Globus pallidus (tissue), 1 donor: ENCODE results near the gene AFAP1L1.

Experiments
- DNase-seq: peaks from one replicate; pipeline ENCODE4 v3.0.0-alpha.2; 2015; ENCODE audit warnings: low spot score

The AFAP1L1 gene

GRCh38 chr5:149315753-149316152 lies 44.1 kb downstream of the AFAP1L1 start:
- no peak for DNase-seq

GRCh38 chr5:149317281-149318048 lies 45.8 kb downstream of the AFAP1L1 start:
- DNase-seq, result peak; percentile 41

GRCh38 chr5:149319174-149319573 lies 47.5 kb downstream of the AFAP1L1 start:
- no peak for DNase-seq

GRCh38 chr5:149320791-149321330 lies 49.2 kb downstream of the AFAP1L1 start:
- DNase-seq, result peak; percentile 61

- no peak for DNase-seq
These were observed 50.9 kb downstream of the AFAP1L1 start for GRCh38 chr5:149322518-149322917.

GRCh38 chr5:149323210-149323609 lies 51.6 kb downstream of the AFAP1L1 start:
- DNase-seq, result no peak

GRCh38 chr5:149323621-149324205 lies 52.1 kb downstream of the AFAP1L1 start:
- no peak for DNase-seq

- DNase-seq, result no peak
These were observed 53.0 kb downstream of the AFAP1L1 start for GRCh38 chr5:149324641-149325040.

- DNase-seq, result no peak
These were observed 53.6 kb downstream of the AFAP1L1 start for GRCh38 chr5:149325166-149325735.

GRCh38 chr5:149325894-149326293 lies 54.2 kb downstream of the AFAP1L1 start:
- DNase-seq, result no peak

GRCh38 chr5:149326611-149327010 lies 55.0 kb downstream of the AFAP1L1 start:
- DNase-seq, result no peak

GRCh38 chr5:149328177-149328576 lies 56.5 kb downstream of the AFAP1L1 start:
- no peak for DNase-seq

GRCh38 chr5:149333711-149334443 lies 62.2 kb downstream of the AFAP1L1 start:
- no peak for DNase-seq

GRCh38 chr5:149337736-149338135 lies 66.1 kb downstream of the AFAP1L1 start:
- DNase-seq, result no peak

GRCh38 chr5:149338364-149338763 lies 66.7 kb downstream of the AFAP1L1 start:
- DNase-seq, result no peak

GRCh38 chr5:149340920-149341319 lies 69.3 kb downstream of the AFAP1L1 start:
- DNase-seq, result no peak

GRCh38 chr5:149341876-149342275 lies 70.2 kb downstream of the AFAP1L1 start:
- DNase-seq, result no peak

GRCh38 chr5:149344151-149344550 lies 72.5 kb downstream of the AFAP1L1 start:
- no peak for DNase-seq

- DNase-seq, result peak; percentile 95
These were observed 73.7 kb downstream of the AFAP1L1 start, which contains the start of gene GRPEL2 for GRCh38 chr5:149345147-149345891. GRPEL2 (plus strand) TSS chr5:149345499; CDS start chr5:149345540, 41 bp downstream.

GRCh38 chr5:149345892-149346222 lies 74.2 kb downstream of the AFAP1L1 start:
- no peak for DNase-seq

GRCh38 chr5:149348518-149348917 lies 76.9 kb downstream of the AFAP1L1 start:
- no peak for DNase-seq

- no peak for DNase-seq
These were observed 77.7 kb downstream of the AFAP1L1 start for GRCh38 chr5:149349382-149349781.
